Epithelial cell of proximal tubule (primary cell): ENCODE measurements around the gene HDAC4. TPM values are rescaled to one million over a fixed set of nuclear protein-coding genes. Genes with fewer than 3 reads are reported as not detected.

Experiments
- DNase-seq: peaks from one replicate; pipeline ENCODE4 v3.0.0-alpha.2; 2011; ENCODE audit warnings: low read depth
- H3K4me3 ChIP-seq: 2 replicates; pipeline ENCODE4 v1.5.1; 2011; ENCODE audit warnings: low read depth, mild to moderate bottlenecking, low read length
- CTCF ChIP-seq: conservative IDR thresholded peaks from 2 replicates; pipeline ENCODE4 v1.5.1; 2012; ENCODE audit warnings: low read depth, mild to moderate bottlenecking, low read length
- total RNA-seq: library from RNA; depleted of rRNA; stranded (reverse); fragments of >200 nt; gene quantifications from 2 replicates; pipeline ENCODE4 v1.2.3, GENCODE V29; 2015

The HDAC4 gene
- total RNA-seq, 1 donor from 2014 or later = 23.2 TPM

GRCh38 chr2:239002954-239003623 is 397.7 kb downstream of the HDAC4 start:
- H3K4me3 ChIP-seq = no peak overlapping the region
- no peak for TF ChIP-seq CTCF
- no peak for DNase-seq

GRCh38 chr2:239002591-239002953 is 398.2 kb downstream of the HDAC4 start:
- TF ChIP-seq CTCF = no peak
- H3K4me3 ChIP-seq = no peak overlapping the region
- DNase-seq = no peak

- H3K4me3 ChIP-seq = no peak overlapping the region
- no peak for DNase-seq
- TF ChIP-seq CTCF = no peak
Measured at GRCh38 chr2:239001794-239002193, 399.0 kb downstream of the HDAC4 start.

GRCh38 chr2:239000500-239001073 is 400.2 kb downstream of the HDAC4 start:
- TF ChIP-seq CTCF = no peak
- DNase-seq = no peak

GRCh38 chr2:239000089-239000488 is 400.7 kb downstream of the HDAC4 start:
- no peak overlapping the region for H3K4me3 ChIP-seq
- no peak for TF ChIP-seq CTCF
- no peak for DNase-seq

More at GRCh38 chr2:239000500-239001073, 400.2 kb downstream of the HDAC4 start:
- no peak overlapping the region for H3K4me3 ChIP-seq

GRCh38 chr2:238999291-238999741 is 401.5 kb downstream of the HDAC4 start:
- TF ChIP-seq CTCF = no peak
- no peak for DNase-seq
- H3K4me3 ChIP-seq = no peak overlapping the region

- no peak overlapping the region for H3K4me3 ChIP-seq
- no peak for DNase-seq
- TF ChIP-seq CTCF = no peak
Measured at GRCh38 chr2:238998801-238999200, 402.0 kb downstream of the HDAC4 start.
